ENCODE data around the gene OR2F2. TPM values are rescaled to one million over a fixed set of nuclear protein-coding genes. Genes with fewer than 3 reads are reported as not detected.

The OR2F2 gene, protein sequence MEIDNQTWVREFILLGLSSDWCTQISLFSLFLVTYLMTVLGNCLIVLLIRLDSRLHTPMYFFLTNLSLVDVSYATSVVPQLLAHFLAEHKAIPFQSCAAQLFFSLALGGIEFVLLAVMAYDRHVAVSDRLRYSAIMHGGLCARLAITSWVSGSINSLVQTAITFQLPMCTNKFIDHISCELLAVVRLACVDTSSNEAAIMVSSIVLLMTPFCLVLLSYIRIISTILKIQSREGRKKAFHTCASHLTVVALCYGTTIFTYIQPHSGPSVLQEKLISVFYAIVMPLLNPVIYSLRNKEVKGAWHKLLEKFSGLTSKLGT
- not detected in 2 replicates for total RNA-seq

DNA sequence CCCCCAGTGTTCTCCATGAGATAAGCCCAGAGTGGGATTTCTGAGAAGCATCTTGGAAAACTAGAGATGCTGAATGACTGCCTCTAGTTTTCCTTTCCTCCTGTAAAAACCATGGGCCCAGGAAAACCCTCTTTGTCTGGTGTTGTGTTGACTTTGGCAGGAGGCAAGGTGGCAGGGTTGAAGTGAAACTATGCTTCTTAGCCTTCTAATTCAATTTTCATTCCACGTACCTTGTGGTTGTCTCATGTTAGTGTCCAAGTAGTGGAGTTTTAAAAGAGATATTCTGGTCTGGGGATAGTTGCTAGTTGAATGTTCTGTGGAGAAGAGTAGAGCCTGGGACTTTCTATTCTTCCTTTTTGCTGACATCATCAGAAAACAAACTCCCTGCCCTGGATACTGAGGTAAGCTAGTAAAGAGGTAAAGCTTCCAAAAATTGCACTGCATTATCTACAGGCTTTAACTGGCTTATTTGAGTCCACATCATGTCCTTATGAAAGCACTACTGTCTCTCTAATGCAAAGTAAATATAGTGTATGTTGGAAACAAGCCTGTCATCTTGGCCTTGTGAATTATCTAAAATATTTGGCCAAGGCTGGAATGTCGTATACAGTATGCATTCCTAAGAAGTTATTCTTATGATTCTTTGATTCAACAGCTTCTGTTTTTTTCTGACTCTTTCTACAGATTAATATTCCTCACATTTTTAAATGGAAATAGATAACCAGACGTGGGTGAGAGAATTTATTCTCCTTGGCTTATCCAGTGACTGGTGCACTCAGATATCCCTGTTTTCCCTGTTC, at the start of gene OR2F2:
TSS of gene OR2F2 (plus strand) at position 708 of the 800 bp plus-strand sequence. CDS start at position 708, 0 bp downstream.

DNA sequence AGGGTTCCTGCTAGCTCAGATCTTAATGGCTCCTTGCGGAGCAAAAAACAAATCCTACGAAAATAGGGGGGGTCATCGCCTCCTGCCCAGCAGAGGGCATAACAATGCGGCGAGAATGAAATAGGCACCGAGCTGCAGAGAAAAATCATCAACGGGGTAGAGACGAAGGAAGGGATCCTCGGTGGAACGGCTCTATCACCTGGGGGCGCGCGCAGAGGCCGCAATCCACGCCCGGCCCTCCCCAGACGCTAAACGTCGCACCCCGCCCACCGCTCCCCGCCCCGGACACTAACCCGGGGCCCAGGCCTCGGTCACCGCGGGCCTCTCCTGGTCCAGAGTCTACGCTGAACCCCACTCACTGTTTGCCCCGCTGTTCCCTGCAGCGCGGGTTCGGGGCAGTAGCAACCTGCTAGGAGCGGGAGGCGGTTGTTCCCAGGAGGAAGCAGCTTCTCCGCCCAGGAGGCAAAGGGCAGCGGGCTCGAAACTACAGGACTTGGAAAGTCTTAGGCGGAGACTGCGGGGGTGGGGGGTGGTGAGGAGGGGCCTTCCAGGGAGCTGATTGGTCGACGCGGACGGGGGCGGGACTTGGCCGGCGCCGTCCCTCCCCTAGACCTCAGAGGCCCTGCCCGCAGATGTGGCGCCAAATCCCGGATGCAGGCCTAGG, 33.2 kb upstream of the OR2F2 start, which contains the start of gene TCAF1:
TSS of gene TCAF1 (minus strand) at position 509 of the 664 bp plus-strand sequence. CDS start 25,568 bp downstream, outside the sequence.

DNA sequence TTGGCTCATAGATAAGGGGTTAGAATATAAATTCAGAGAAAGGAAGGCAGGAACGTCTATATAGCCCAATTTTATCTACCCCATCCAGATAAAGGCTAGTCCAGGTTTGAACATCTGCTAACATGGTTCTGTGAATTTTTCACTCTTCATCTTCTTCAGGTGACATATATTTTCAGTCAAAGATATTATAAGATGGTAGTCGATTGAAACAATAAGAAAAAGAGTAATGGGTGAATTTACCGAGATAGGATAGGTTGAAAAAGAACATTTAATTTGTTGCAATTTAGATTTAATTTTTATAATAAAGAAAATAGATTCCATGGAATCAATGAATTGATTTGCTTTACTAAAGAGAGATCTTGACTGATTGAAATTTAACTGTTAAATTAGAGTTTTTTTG, 19.5 kb downstream of the OR2F2 start, which contains the start of gene OR2F1:
TSS of gene OR2F1 (plus strand) at position 301 of the 400 bp plus-strand sequence. CDS start 5,127 bp downstream, outside the sequence.

Other genes with a start within 250 kb of the OR2F2 start
- 0.35 TPM in 1 of 2 replicates, not detected in the other for gene CTAGE6, start 177.5 kb upstream of the OR2F2 start, total RNA-seq
- 47.3 and 68.1 TPM in 2 replicates for gene TCAF1, start 33.1 kb upstream of the OR2F2 start, total RNA-seq
- not detected in 2 replicates for gene OR2F1, start 19.6 kb downstream of the OR2F2 start, total RNA-seq
- gene OR6B1, start 65.1 kb downstream of the OR2F2 start, total RNA-seq: not detected in 2 replicates
- gene OR2A5, start 113.7 kb downstream of the OR2F2 start, total RNA-seq: not detected in 2 replicates
- gene OR2A25, start 134.6 kb downstream of the OR2F2 start, total RNA-seq: not detected in 2 replicates
- gene OR2A12, start 151.0 kb downstream of the OR2F2 start, total RNA-seq: not detected in 2 replicates
- not detected in 2 replicates for gene OR2A2, start 174.3 kb downstream of the OR2F2 start, total RNA-seq
- not detected in 2 replicates for gene OR2A14, start 187.9 kb downstream of the OR2F2 start, total RNA-seq
- gene CTAGE4, start 248.2 kb downstream of the OR2F2 start, total RNA-seq: 0.71 TPM in 1 of 2 replicates, not detected in the other